ENCODE measurements around the gene B3GALNT1.

The B3GALNT1 gene

DNA sequence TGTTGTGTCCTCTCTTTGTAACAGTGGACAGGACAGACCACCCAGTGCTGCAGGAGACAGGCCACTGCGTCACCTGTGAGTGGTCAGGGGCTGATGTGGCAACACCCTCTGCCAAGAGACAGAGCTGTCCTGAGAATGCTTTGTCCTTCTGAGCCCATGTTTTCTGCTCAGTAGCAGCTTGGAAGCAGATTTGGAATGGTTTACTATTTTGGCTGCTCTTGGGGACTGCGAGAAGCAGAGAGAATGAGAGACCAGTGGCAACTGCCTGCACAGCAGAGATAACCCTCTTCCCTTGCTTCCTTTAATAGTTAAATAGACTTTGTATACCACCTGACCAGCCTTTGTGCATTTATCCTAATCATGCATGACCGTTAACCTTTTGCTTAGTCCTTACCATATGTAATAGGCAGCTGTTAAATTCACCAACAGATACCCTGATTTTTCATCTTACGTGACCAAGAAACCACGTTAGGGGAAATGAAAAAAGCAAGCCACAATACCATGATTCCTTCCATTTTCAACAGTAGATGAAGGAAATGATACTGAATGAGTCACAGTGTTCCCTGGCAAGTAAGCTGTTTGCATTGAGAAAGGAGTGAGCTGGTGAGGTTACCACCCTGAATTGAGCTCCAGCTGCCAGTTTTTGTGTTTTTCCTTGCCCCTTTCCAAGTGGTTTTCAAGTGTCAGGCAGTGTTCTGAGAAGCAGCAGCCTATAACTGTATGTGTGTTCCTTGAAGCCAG lies 35.5 kb downstream of the B3GALNT1 start:
- Histone ChIP-seq H3K18ac (ENCODE audit: low read depth in 1 of 2, low read length in 2 of 2) (peak overlapping the region in 1 of 2 experiments; percentile 69), H3K27ac (ENCODE audit: low read length, poor library complexity, severe bottlenecking) (no peak overlapping the region), H3K4me3 (ENCODE audit: insufficient read depth in 1 of 2, low read depth in 1 of 2, low read length in 2 of 2) (no peak overlapping the region), H3K9ac (ENCODE audit: low read length) (no peak overlapping the region), H3K14ac (ENCODE audit: low read length in 2 of 2) (peak overlapping the region in 1 of 2 experiments; percentile 88), H3K4me1 (ENCODE audit: control insufficient read depth, insufficient read depth, low read depth, low read length) (peaks cover 8% of the 10 kb centered on the region), H4K8ac (ENCODE audit: low read length) (no peak overlapping the region), H2BK15ac (ENCODE audit: low read depth, poor library complexity, severe bottlenecking) (no peak overlapping the region), H3K4me2 (ENCODE audit: low read length, poor library complexity, severe bottlenecking) (no peak overlapping the region), H3K36me3 (ENCODE audit: control insufficient read depth in 1 of 2, insufficient read depth in 2 of 2, low read depth in 1 of 2, low read length in 2 of 2) (no peaks in the 10 kb centered on the region), H3K9me3 (ENCODE audit: control insufficient read depth, low read length) (no peaks in the 10 kb centered on the region), H3K23ac (ENCODE audit: low read length in 2 of 2) (no peak overlapping the region), H3K27me3 (ENCODE audit: control insufficient read depth in 1 of 2, insufficient read depth in 1 of 2, low read length in 2 of 2) (no peaks in the 10 kb centered on the region), H2BK5ac (ENCODE audit: low read depth, low read length, poor library complexity, severe bottlenecking) (no peak overlapping the region), H2BK120ac (ENCODE audit: low read depth, low read length) (no peak overlapping the region), H2AFZ (ENCODE audit: low read depth, low read length) (no peak overlapping the region), H2BK12ac (ENCODE audit: low read length in 2 of 2) (peak overlapping the region in 1 of 2 experiments; percentile 68), H4K91ac (ENCODE audit: low read length) (no peak overlapping the region), H3K79me1 (replicated peaks; ENCODE audit: low read length, poor library complexity, severe bottlenecking) (no peaks in the 10 kb centered on the region), H3K4ac (ENCODE audit: low read depth in 1 of 2, low read length in 2 of 2) (no peak overlapping the region), H2AK5ac (ENCODE audit: low read length, severe bottlenecking) (no peak overlapping the region)
- peak; percentile 48 for DNase-seq
- 73% methylated on average over 4 of the region's 5 CpGs for WGBS

DNA sequence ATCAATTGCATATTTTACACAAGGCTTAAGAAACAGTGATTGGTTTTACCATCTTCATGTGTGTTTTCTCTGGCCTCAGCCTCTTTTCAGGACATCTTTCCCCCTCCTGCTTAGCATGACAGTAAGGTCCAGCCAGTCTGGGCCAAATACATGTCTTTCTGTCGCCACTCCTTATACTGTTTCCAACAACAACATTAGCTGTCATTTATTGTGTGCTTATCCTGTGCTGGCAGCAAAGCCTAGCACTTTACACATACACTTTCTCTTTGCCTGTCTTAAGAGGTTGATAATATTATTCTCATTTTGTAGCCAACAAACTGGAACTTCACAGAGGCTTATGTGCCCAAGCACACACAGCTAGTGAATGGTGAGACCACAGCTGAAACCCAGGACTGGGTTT lies 37.8 kb downstream of the B3GALNT1 start:
- Histone ChIP-seq H3K9ac (ENCODE audit: low read length) (no peak overlapping the region), H3K9me3 (ENCODE audit: control insufficient read depth, low read length) (no peaks in the 10 kb centered on the region), H3K4me1 (ENCODE audit: control insufficient read depth, insufficient read depth, low read depth, low read length) (peaks cover 8% of the 10 kb centered on the region), H3K79me1 (replicated peaks; ENCODE audit: low read length, poor library complexity, severe bottlenecking) (no peaks in the 10 kb centered on the region), H3K4ac (ENCODE audit: low read depth in 1 of 2, low read length in 2 of 2) (no peak overlapping the region), H4K91ac (ENCODE audit: low read length) (no peak overlapping the region), H3K27me3 (ENCODE audit: control insufficient read depth in 1 of 2, insufficient read depth in 1 of 2, low read length in 2 of 2) (no peaks in the 10 kb centered on the region), H3K18ac (ENCODE audit: low read depth in 1 of 2, low read length in 2 of 2) (no peak overlapping the region), H2BK5ac (ENCODE audit: low read depth, low read length, poor library complexity, severe bottlenecking) (no peak overlapping the region), H2BK15ac (ENCODE audit: low read depth, poor library complexity, severe bottlenecking) (no peak overlapping the region), H3K27ac (ENCODE audit: low read length, poor library complexity, severe bottlenecking) (no peak overlapping the region), H3K14ac (ENCODE audit: low read length in 2 of 2) (no peak overlapping the region), H3K4me3 (ENCODE audit: insufficient read depth in 1 of 2, low read depth in 1 of 2, low read length in 2 of 2) (no peak overlapping the region), H3K23ac (ENCODE audit: low read length in 2 of 2) (no peak overlapping the region), H4K8ac (ENCODE audit: low read length) (no peak overlapping the region), H2BK12ac (ENCODE audit: low read length in 2 of 2) (no peak overlapping the region), H3K36me3 (ENCODE audit: control insufficient read depth in 1 of 2, insufficient read depth in 2 of 2, low read depth in 1 of 2, low read length in 2 of 2) (no peaks in the 10 kb centered on the region), H2AK5ac (ENCODE audit: low read length, severe bottlenecking) (no peak overlapping the region), H2AFZ (ENCODE audit: low read depth, low read length) (no peak overlapping the region), H3K4me2 (ENCODE audit: low read length, poor library complexity, severe bottlenecking) (no peak overlapping the region), H2BK120ac (ENCODE audit: low read depth, low read length) (no peak overlapping the region)
- no peak for DNase-seq
- WGBS, result 100% methylated on average over 1 of the region's 1 CpG

DNA sequence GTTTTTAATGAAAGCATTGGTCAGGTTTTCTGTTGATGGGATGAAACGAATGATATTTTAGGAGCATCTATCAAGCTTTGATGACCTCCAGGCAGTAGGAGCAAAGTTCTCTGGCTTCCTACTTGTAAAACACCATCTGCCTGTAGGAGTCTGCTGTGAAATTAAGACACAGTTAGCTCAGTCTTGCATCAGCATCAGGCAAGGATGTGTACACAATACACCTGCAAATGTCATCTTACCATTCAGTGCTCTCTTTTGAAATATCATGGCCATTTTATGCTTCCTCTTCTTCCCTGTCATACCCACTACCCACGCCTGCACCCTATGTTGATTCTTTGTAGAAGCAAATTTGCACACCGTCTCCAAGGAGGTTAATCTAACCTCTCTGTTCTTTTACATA lies 38.2 kb downstream of the B3GALNT1 start:
- Histone ChIP-seq H3K9ac (ENCODE audit: low read length) (no peak overlapping the region), H3K4me3 (ENCODE audit: insufficient read depth in 1 of 2, low read depth in 1 of 2, low read length in 2 of 2) (no peak overlapping the region), H2BK15ac (ENCODE audit: low read depth, poor library complexity, severe bottlenecking) (no peak overlapping the region), H3K4me1 (ENCODE audit: control insufficient read depth, insufficient read depth, low read depth, low read length) (peaks cover 8% of the 10 kb centered on the region), H3K4ac (ENCODE audit: low read depth in 1 of 2, low read length in 2 of 2) (no peak overlapping the region), H3K9me3 (ENCODE audit: control insufficient read depth, low read length) (no peaks in the 10 kb centered on the region), H2AFZ (ENCODE audit: low read depth, low read length) (no peak overlapping the region), H3K36me3 (ENCODE audit: control insufficient read depth in 1 of 2, insufficient read depth in 2 of 2, low read depth in 1 of 2, low read length in 2 of 2) (no peaks in the 10 kb centered on the region), H2BK12ac (ENCODE audit: low read length in 2 of 2) (no peak overlapping the region), H4K91ac (ENCODE audit: low read length) (no peak overlapping the region), H3K4me2 (ENCODE audit: low read length, poor library complexity, severe bottlenecking) (no peak overlapping the region), H2BK5ac (ENCODE audit: low read depth, low read length, poor library complexity, severe bottlenecking) (no peak overlapping the region), H3K23ac (ENCODE audit: low read length in 2 of 2) (no peak overlapping the region), H2AK5ac (ENCODE audit: low read length, severe bottlenecking) (no peak overlapping the region), H2BK120ac (ENCODE audit: low read depth, low read length) (no peak overlapping the region), H3K18ac (ENCODE audit: low read depth in 1 of 2, low read length in 2 of 2) (no peak overlapping the region), H4K8ac (ENCODE audit: low read length) (no peak overlapping the region), H3K27ac (ENCODE audit: low read length, poor library complexity, severe bottlenecking) (no peak overlapping the region), H3K79me1 (replicated peaks; ENCODE audit: low read length, poor library complexity, severe bottlenecking) (no peaks in the 10 kb centered on the region), H3K14ac (ENCODE audit: low read length in 2 of 2) (no peak overlapping the region), H3K27me3 (ENCODE audit: control insufficient read depth in 1 of 2, insufficient read depth in 1 of 2, low read length in 2 of 2) (no peaks in the 10 kb centered on the region)
- 93% methylated on average over 3 of the region's 3 CpGs for WGBS
- DNase-seq, result no peak

DNA sequence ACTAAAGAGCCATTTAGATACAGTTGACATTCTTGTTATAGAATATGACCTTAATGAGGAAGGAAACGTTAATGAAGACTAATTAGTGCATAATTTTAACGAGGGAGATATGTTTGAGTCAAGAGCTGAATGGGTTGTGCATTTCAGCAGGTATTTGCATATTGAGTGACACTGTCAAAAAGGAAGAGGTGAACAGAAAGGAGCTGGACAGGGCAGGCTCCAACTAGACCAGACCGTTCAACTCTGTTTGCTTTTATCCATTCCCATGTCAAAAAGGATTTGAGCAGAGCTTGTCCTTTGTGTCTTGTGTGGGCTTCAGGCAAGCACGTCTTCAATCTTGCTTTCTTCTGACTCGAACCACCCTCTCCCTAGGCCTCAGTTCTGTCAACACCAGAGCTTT lies 40.7 kb downstream of the B3GALNT1 start:
- no peak overlapping the region for H2AFZ ChIP-seq (ENCODE audit: low read depth, low read length)
- no peak overlapping the region for H2BK12ac ChIP-seq (ENCODE audit: low read length in 2 of 2)
- H2BK15ac ChIP-seq (ENCODE audit: low read depth, poor library complexity, severe bottlenecking), result no peak overlapping the region
- no peak overlapping the region for H3K4me3 ChIP-seq (ENCODE audit: insufficient read depth in 1 of 2, low read depth in 1 of 2, low read length in 2 of 2)
- peak overlapping the region in 1 of 2 experiments; percentile 79 for H3K14ac ChIP-seq (ENCODE audit: low read length in 2 of 2)
- no peaks in the 10 kb centered on the region for H3K79me1 ChIP-seq (replicated peaks; ENCODE audit: low read length, poor library complexity, severe bottlenecking)
- no peak overlapping the region for H2BK120ac ChIP-seq (ENCODE audit: low read depth, low read length)
- H4K8ac ChIP-seq (ENCODE audit: low read length), result no peak overlapping the region
- peaks cover 1% of the 10 kb centered on the region for H3K4me1 ChIP-seq (ENCODE audit: control insufficient read depth, insufficient read depth, low read depth, low read length)
- no peaks in the 10 kb centered on the region for H3K36me3 ChIP-seq (ENCODE audit: control insufficient read depth in 1 of 2, insufficient read depth in 2 of 2, low read depth in 1 of 2, low read length in 2 of 2)
- H3K9ac ChIP-seq (ENCODE audit: low read length), result no peak overlapping the region
- no peak for DNase-seq
- H4K91ac ChIP-seq (ENCODE audit: low read length), result no peak overlapping the region
- no peak overlapping the region for H2BK5ac ChIP-seq (ENCODE audit: low read depth, low read length, poor library complexity, severe bottlenecking)
- WGBS, result 92% methylated on average over 5 of the region's 5 CpGs
- H3K4me2 ChIP-seq (ENCODE audit: low read length, poor library complexity, severe bottlenecking), result no peak overlapping the region
- no peaks in the 10 kb centered on the region for H3K27me3 ChIP-seq (ENCODE audit: control insufficient read depth in 1 of 2, insufficient read depth in 1 of 2, low read length in 2 of 2)
- no peak overlapping the region for H3K18ac ChIP-seq (ENCODE audit: low read depth in 1 of 2, low read length in 2 of 2)
- H3K9me3 ChIP-seq (ENCODE audit: control insufficient read depth, low read length), result no peaks in the 10 kb centered on the region
- H2AK5ac ChIP-seq (ENCODE audit: low read length, severe bottlenecking), result no peak overlapping the region
- H3K23ac ChIP-seq (ENCODE audit: low read length in 2 of 2), result no peak overlapping the region
- H3K27ac ChIP-seq (ENCODE audit: low read length, poor library complexity, severe bottlenecking), result no peak overlapping the region
- H3K4ac ChIP-seq (ENCODE audit: low read depth in 1 of 2, low read length in 2 of 2), result no peak overlapping the region
